Hematopoietic multipotent progenitor cell (in vitro differentiated cells): Measurements from ENCODE around the gene TSNAXIP1. TPM values are rescaled to one million over a fixed set of nuclear protein-coding genes. Genes with fewer than 3 reads are reported as not detected.

Experiments
- small RNA-seq: library from RNA; depleted of rRNA; stranded (forward); fragments of <200 nt; gene quantifications from one replicate; pipeline ENCODE3, GENCODE V24; 2012
- total RNA-seq: library from RNA; depleted of rRNA; stranded (reverse); fragments of >200 nt; gene quantifications from one replicate; pipeline ENCODE4 v1.2.3, GENCODE V29; 2012

Gene TSNAXIP1
- total RNA-seq, 1 donor, result 0.54 TPM

Small RNA genes lying within 50 kb of the gene (small RNA-seq; reads per million reads assigned to genes)
- gene AC040162.2, result not detected

Other genes with a start within 250 kb of the TSNAXIP1 start
- gene CTCF, start 244.4 kb upstream of the TSNAXIP1 start, total RNA-seq, result 35.3 TPM
- gene CARMIL2, start 161.7 kb upstream of the TSNAXIP1 start, total RNA-seq, result 46.6 TPM
- 48.7 TPM for gene ACD, start 146.6 kb upstream of the TSNAXIP1 start, total RNA-seq
- gene PARD6A, start 145.9 kb upstream of the TSNAXIP1 start, total RNA-seq, result 10.0 TPM
- gene ENKD1, start 140.1 kb upstream of the TSNAXIP1 start, total RNA-seq, result 20.7 TPM
- 15.9 TPM for gene C16orf86, start 140.1 kb upstream of the TSNAXIP1 start, total RNA-seq
- 26.7 TPM for gene GFOD2, start 87.6 kb upstream of the TSNAXIP1 start, total RNA-seq
- gene RANBP10, start 329 bp upstream of the TSNAXIP1 start, total RNA-seq, result 13.7 TPM
- 71.6 TPM for gene THAP11, start 35.4 kb downstream of the TSNAXIP1 start, total RNA-seq
- gene NUTF2, start 40.0 kb downstream of the TSNAXIP1 start, total RNA-seq, result 146 TPM
- 40.9 TPM for gene CENPT, start 40.8 kb downstream of the TSNAXIP1 start, total RNA-seq
- 112 TPM for gene EDC4, start 66.2 kb downstream of the TSNAXIP1 start, total RNA-seq
- 0.27 TPM for gene NRN1L, start 78.0 kb downstream of the TSNAXIP1 start, total RNA-seq
- 37.4 TPM for gene PSKH1, start 86.4 kb downstream of the TSNAXIP1 start, total RNA-seq
- gene CTRL, start 125.0 kb downstream of the TSNAXIP1 start, total RNA-seq, result 2.2 TPM
- 281 TPM for gene PSMB10, start 130.0 kb downstream of the TSNAXIP1 start, total RNA-seq
- 3.5 TPM for gene LCAT, start 137.2 kb downstream of the TSNAXIP1 start, total RNA-seq
- gene SLC12A4, start 161.7 kb downstream of the TSNAXIP1 start, total RNA-seq, result 28.0 TPM
- 10.5 TPM for gene DPEP3, start 173.6 kb downstream of the TSNAXIP1 start, total RNA-seq
- gene DPEP2, start 192.6 kb downstream of the TSNAXIP1 start, total RNA-seq, result 55.2 TPM
- under 0.01 TPM for gene DPEP2NB, start 209.0 kb downstream of the TSNAXIP1 start, total RNA-seq
- 32.6 TPM for gene DDX28, start 216.3 kb downstream of the TSNAXIP1 start, total RNA-seq
- 15.1 TPM for gene DUS2, start 216.4 kb downstream of the TSNAXIP1 start, total RNA-seq